Smooth muscle cell (in vitro differentiated cells): ENCODE data around the gene ADARB2. TPM values are rescaled to one million over a fixed set of nuclear protein-coding genes. Genes with fewer than 3 reads are reported as not detected.

Experiments used
- DNase-seq: peaks from one replicate; lab custom pipeline; 2025; ENCODE audit not compliant: unreplicated experiment; lab: John Stamatoyannopoulos, UW
- H2AFZ ChIP-seq: fragments of 200-600 bp; sonication (generic); 2 replicates; pipeline ENCODE4 v1.6.0; 2016; ENCODE audit warnings: antibody characterized with exemption, low read depth, mild to moderate bottlenecking
- H3F3A ChIP-seq: fragments of 200-600 bp; sonication (generic); 2 replicates; pipeline ENCODE4 v1.6.0; 2017; ENCODE audit warnings: antibody characterized with exemption, low read depth
- H3K27ac ChIP-seq: fragments of 200-600 bp; sonication (generic); 2 replicates; pipeline ENCODE4 v1.5.1; 2016; ENCODE audit warnings: low read depth, mild to moderate bottlenecking
- H3K27me3 ChIP-seq: fragments of 200-600 bp; sonication (generic); 2 replicates; pipeline ENCODE4 v1.6.1; 2016; ENCODE audit warnings: low read depth, mild to moderate bottlenecking
- H3K36me3 ChIP-seq: fragments of 200-600 bp; sonication (generic); 2 replicates; pipeline ENCODE4 v1.5.1; 2016; ENCODE audit warnings: low read depth
- H3K4me1 ChIP-seq: fragments of 200-600 bp; sonication (generic); 2 replicates; pipeline ENCODE4 v1.5.1; 2016; ENCODE audit warnings: low read depth
- H3K4me2 ChIP-seq: fragments of 200-600 bp; sonication (generic); 2 replicates; pipeline ENCODE4 v1.6.0; 2016; ENCODE audit warnings: mild to moderate bottlenecking
- H3K4me3 ChIP-seq: fragments of 200-600 bp; sonication (generic); 2 replicates; pipeline ENCODE4 v1.5.1; 2016; ENCODE audit warnings: mild to moderate bottlenecking
- H3K79me2 ChIP-seq: fragments of 200-600 bp; sonication (generic); 2 replicates; pipeline ENCODE4 v1.6.0; 2016; ENCODE audit warnings: low read depth, mild to moderate bottlenecking
- H3K9ac ChIP-seq: fragments of 200-600 bp; sonication (generic); 2 replicates; pipeline ENCODE4 v1.6.0; 2016; ENCODE audit warnings: low read depth
- H3K9me3 ChIP-seq: fragments of 200-600 bp; sonication (generic); replicated peaks from 2 replicates; pipeline ENCODE4 v1.5.1; 2016; ENCODE audit warnings: low read depth
- H4K20me1 ChIP-seq: fragments of 200-600 bp; sonication (generic); 2 replicates; pipeline ENCODE4 v1.6.0; 2016; ENCODE audit warnings: low read depth
- CTCF ChIP-seq: fragments of 200-600 bp; sonication (generic); IDR thresholded peaks from 2 replicates; pipeline ENCODE4 v1.5.1; 2017; ENCODE audit warnings: borderline replicate concordance, mild to moderate bottlenecking, antibody characterized with exemption; ENCODE audit not compliant: insufficient read depth, poor library complexity, severe bottlenecking
- WGBS: methylation state at CpG from one replicate; pipeline ENCODE4 v1.1.7; 2016; ENCODE audit warnings: low lambda C conversion rate; 5-methylcytosine and 5-hydroxymethylcytosine counted together
- polyA plus RNA-seq: library from polyadenylated mRNA; unstranded; fragments of >200 nt; fragmentation: Nextera tagmentation; extraction: Ambion mirVana; gene quantifications from 2 replicates; pipeline ENCODE4 v1.2.1, GENCODE V29; 2016
- total RNA-seq: library from RNA; depleted of rRNA; stranded (reverse); fragments of >200 nt; gene quantifications from 2 replicates; pipeline ENCODE4 v1.2.3, GENCODE V29; 2014

ADARB2 gene
- total and polyA plus RNA-seq, 2 experiments from 2014 or later, result 0.13 to 0.39 TPM

GRCh38 chr10:1175956-1176565 lies 561.3 kb downstream of the ADARB2 start:
- H2AFZ ChIP-seq, result no peak overlapping the region
- H3K27ac ChIP-seq, result no peak overlapping the region
- no peaks in the 10 kb centered on the region for H3K36me3 ChIP-seq
- no peaks in the 10 kb centered on the region for H3K4me1 ChIP-seq
- no peak for TF ChIP-seq CTCF
- H3K4me3 ChIP-seq, result no peak overlapping the region
- no peaks in the 10 kb centered on the region for H3F3A ChIP-seq
- H4K20me1 ChIP-seq, result no peaks in the 10 kb centered on the region
- DNase-seq, result no peak
- H3K9me3 ChIP-seq, result no peaks in the 10 kb centered on the region
- H3K79me2 ChIP-seq, result no peaks in the 10 kb centered on the region
- WGBS, result 95% methylated on average over 23 of the region's 23 CpGs
- H3K27me3 ChIP-seq, result no peaks in the 10 kb centered on the region
- H3K4me2 ChIP-seq, result no peak overlapping the region
- H3K9ac ChIP-seq, result no peak overlapping the region

GRCh38 chr10:1174022-1174421 lies 563.3 kb downstream of the ADARB2 start:
- Histone ChIP-seq H3K9me3 (no peaks in the 10 kb centered on the region), H3K4me1 (no peaks in the 10 kb centered on the region), H4K20me1 (no peaks in the 10 kb centered on the region), H3F3A (no peaks in the 10 kb centered on the region), H3K4me3 (no peak overlapping the region), H3K27me3 (no peaks in the 10 kb centered on the region), H3K4me2 (no peak overlapping the region), H3K36me3 (no peaks in the 10 kb centered on the region), H3K79me2 (no peaks in the 10 kb centered on the region), H3K9ac (no peak overlapping the region), H3K27ac (no peak overlapping the region), H2AFZ (no peak overlapping the region)
- DNase-seq, result no peak
- no peak for TF ChIP-seq CTCF
- 80% methylated on average over 5 of the region's 5 CpGs for WGBS

GRCh38 chr10:1173091-1173490 lies 564.2 kb downstream of the ADARB2 start:
- no peaks in the 10 kb centered on the region for H3K9me3 ChIP-seq
- no peak for TF ChIP-seq CTCF
- 93% methylated on average over 27 of the region's 27 CpGs for WGBS
- no peak for DNase-seq
- no peaks in the 10 kb centered on the region for H3F3A ChIP-seq
- no peak overlapping the region for H3K4me2 ChIP-seq
- no peak overlapping the region for H2AFZ ChIP-seq
- no peaks in the 10 kb centered on the region for H3K27me3 ChIP-seq
- H3K36me3 ChIP-seq, result no peaks in the 10 kb centered on the region
- no peak overlapping the region for H3K4me3 ChIP-seq
- H3K4me1 ChIP-seq, result no peaks in the 10 kb centered on the region
- H4K20me1 ChIP-seq, result no peaks in the 10 kb centered on the region
- H3K79me2 ChIP-seq, result no peaks in the 10 kb centered on the region
- H3K27ac ChIP-seq, result no peak overlapping the region
- no peak overlapping the region for H3K9ac ChIP-seq
